Endothelial cell of umbilical vein (primary cell): ENCODE data around the gene ANKS1B. TPM values are rescaled to one million over a fixed set of nuclear protein-coding genes. Genes with fewer than 3 reads are reported as not detected.

Source experiments
- BruUV-seq: library from RNA; stranded (reverse); fragments of 400-500 nt; replicated peaks from 2 replicates; lab custom pipeline; 2021; lab: Mats Ljungman, UMichigan
- CTCF ChIA-PET: fragments of 300-600, 350-600 bp; sonication (Branson Sonifier 250); formaldehyde crosslinking; loops from one replicate; lab custom pipeline; 2021; ENCODE audit warnings: antibody characterized with exemption, inconsistent platforms; lab: Charles Lee
- POLR2A ChIA-PET: fragments of 300-600, 350-600 bp; sonication (Branson Sonifier 250); formaldehyde crosslinking; loops from one replicate; lab custom pipeline; 2021; ENCODE audit warnings: antibody characterized with exemption, inconsistent platforms; lab: Charles Lee
- DNase-seq: peaks from one replicate; pipeline ENCODE4 v3.0.0-alpha.2; 2011; ENCODE audit warnings: low read depth, low spot score
- FAIRE-seq: peaks from 2 replicates; lab custom pipeline; 2011; peaks lifted over from hg19 to GRCh38; lab: Jason Lieb, UNC
- H2AFZ ChIP-seq: 2 replicates; pipeline ENCODE4 v1.6.0; 2012; ENCODE audit warnings: low read depth, low read length, control low read depth, inconsistent platforms
- H3K27ac ChIP-seq: 2 replicates; pipeline ENCODE4 v1.5.1; 2011; ENCODE audit warnings: low read depth, mild to moderate bottlenecking, control low read depth, low read length, moderate library complexity; ENCODE audit not compliant: insufficient read depth
- H3K27me3 ChIP-seq, 2 experiments: 2 replicates each; pipeline versions ENCODE4 v1.6.0 to v1.6.1; 2011; ENCODE audit warnings: low read length in 2 of 2, mixed read lengths in 1 of 2; ENCODE audit not compliant: control insufficient read depth in 2 of 2, insufficient read depth in 2 of 2
- H3K36me3 ChIP-seq, 2 experiments: 2 replicates in 1 of 2; 3 replicates in 1 of 2; pipeline ENCODE4 v1.5.1; 2011; ENCODE audit warnings: low read length in 2 of 2, mild to moderate bottlenecking in 1 of 2, moderate library complexity in 1 of 2; ENCODE audit not compliant: control insufficient read depth in 2 of 2, insufficient read depth in 2 of 2; ENCODE audit errors: extremely low read depth in 1 of 2
- H3K4me1 ChIP-seq: 3 replicates; pipeline ENCODE4 v1.5.1; 2011; ENCODE audit warnings: mild to moderate bottlenecking, low read length; ENCODE audit not compliant: control insufficient read depth, insufficient read depth; ENCODE audit errors: extremely low read depth
- H3K4me2 ChIP-seq: 2 replicates; pipeline ENCODE4 v1.6.1; 2011; ENCODE audit warnings: low read length, control low read depth, mixed read lengths; ENCODE audit not compliant: insufficient read depth
- H3K4me3 ChIP-seq, 3 experiments: fragments of 200-600 bp in 1 of 3; sonication (generic), shearing (Covaris generic) in 1 of 3; replicated peaks in 1 of 3; 2 replicates each; pipeline ENCODE4 v1.5.1; 2011 to 2016; ENCODE audit warnings: control low read depth in 3 of 3, low read length in 3 of 3, mild to moderate bottlenecking in 2 of 3, inconsistent platforms in 1 of 3, low read depth in 1 of 3, moderate library complexity in 1 of 3; ENCODE audit not compliant: insufficient read depth in 1 of 3
- H3K79me2 ChIP-seq: 2 replicates; pipeline ENCODE4 v1.6.0; 2012; ENCODE audit warnings: low read length, inconsistent platforms; ENCODE audit not compliant: control insufficient read depth, insufficient read depth
- H3K9ac ChIP-seq: replicated peaks from 2 replicates; pipeline ENCODE3; 2011; ENCODE audit warnings: low read length, control low read depth; ENCODE audit not compliant: insufficient read depth; ENCODE audit errors: extremely low read depth
- H3K9me1 ChIP-seq: replicated peaks from 3 replicates; pipeline ENCODE4 v1.6.0; 2011; ENCODE audit warnings: mild to moderate bottlenecking, low read length; ENCODE audit not compliant: control insufficient read depth, insufficient read depth; ENCODE audit errors: extremely low read depth
- H3K9me3 ChIP-seq: replicated peaks from 2 replicates; pipeline ENCODE4 v1.5.1; 2012; ENCODE audit warnings: low read length, inconsistent platforms; ENCODE audit not compliant: control insufficient read depth, insufficient read depth
- H4K20me1 ChIP-seq: replicated peaks from 2 replicates; pipeline ENCODE3; 2011; ENCODE audit warnings: mild to moderate bottlenecking, low read length; ENCODE audit not compliant: control insufficient read depth, insufficient read depth; ENCODE audit errors: extremely low read depth
- CTCF ChIP-seq, 2 donors: IDR thresholded peaks; 1 replicate in 1 of 2; 2 replicates in 1 of 2; pipeline ENCODE4 v1.5.1; 2011; ENCODE audit warnings: low read length in 2 of 2, mild to moderate bottlenecking in 2 of 2, moderate library complexity in 2 of 2, control low read depth in 1 of 2, inconsistent platforms in 1 of 2, low read depth in 1 of 2; ENCODE audit not compliant: insufficient read depth in 1 of 2; ENCODE audit errors: extremely low read depth in 1 of 2
- EZH2 ChIP-seq: IDR thresholded peaks from 2 replicates; pipeline ENCODE4 v1.6.1; 2012; ENCODE audit warnings: borderline replicate concordance, low read depth, mild to moderate bottlenecking, moderate library complexity, low read length, inconsistent platforms; ENCODE audit not compliant: severe bottlenecking
- FOS ChIP-seq: IDR thresholded peaks from 2 replicates; pipeline ENCODE4 v1.6.1; 2011; ENCODE audit warnings: mild to moderate bottlenecking, low read length, moderate library complexity, borderline replicate concordance; ENCODE audit not compliant: insufficient read depth
- GATA2 ChIP-seq: IDR thresholded peaks from 2 replicates; pipeline ENCODE4 v1.7.0; 2011; ENCODE audit warnings: low read depth, mild to moderate bottlenecking, moderate library complexity, mixed read lengths, low read length; ENCODE audit not compliant: insufficient read length, insufficient read depth
- JUN ChIP-seq: IDR thresholded peaks from 2 replicates; pipeline ENCODE4 v1.6.1; 2011; ENCODE audit warnings: borderline replicate concordance, low read depth; ENCODE audit not compliant: insufficient read length, insufficient read depth
- MAX ChIP-seq: IDR thresholded peaks from 2 replicates; pipeline ENCODE4 v1.6.1; 2011; ENCODE audit not compliant: insufficient read depth, insufficient read length
- MYC ChIP-seq: IDR thresholded peaks from one replicate; pipeline ENCODE4 v1.6.1; 2011; ENCODE audit warnings: mild to moderate bottlenecking, low read depth, low read length
- POLR2A ChIP-seq: IDR thresholded peaks from 2 replicates; pipeline ENCODE4 v1.6.1; 2012; ENCODE audit warnings: low read depth, mild to moderate bottlenecking, control low read depth, low read length
- POLR2AphosphoS5 ChIP-seq: IDR thresholded peaks from 2 replicates; pipeline ENCODE4 v1.6.1; 2012; ENCODE audit warnings: low read depth, mild to moderate bottlenecking, control low read depth, low read length, moderate library complexity; ENCODE audit not compliant: insufficient read depth
- dilution Hi-C: fragments of 300-500 bp; cut with MboI; formaldehyde crosslinking; loops from one replicate; pipeline ENCODE4 v1.15.0; 2019; ENCODE audit warnings: low sequenced_read_pairs; ENCODE audit not compliant: extremely low pct_ligation_motif_present
- intact Hi-C: fragments of 100-400 bp; cut with micrococcal nuclease; formaldehyde crosslinking; loops from one replicate; pipeline ENCODE4 v1.10.0; 2022
- polyA plus RNA-seq, 4 experiments: library from polyadenylated mRNA; depleted of rRNA in 3 of 4; stranded (reverse) in 3 of 4; unstranded in 1 of 4; fragments of >200 nt; gene quantifications; 2 replicates each; pipeline versions ENCODE4 v1.2.1 to v1.2.3, GENCODE V29; 2011 to 2012; ENCODE audit warnings: missing spikeins in 1 of 4
- total RNA-seq: library from RNA; stranded (reverse); gene quantifications from 2 replicates; pipeline ENCODE4 v1.2.3, GENCODE V29; 2021

Gene ANKS1B
- total and polyA plus RNA-seq, 2 donors (not counting 3 experiments of a cell fraction or from before 2014, with no cell fraction given) = 0.15 to 0.38 TPM

- TF ChIP-seq EZH2 (no peak), MYC (no peak), MAX (no peak), JUN (no peak), POLR2A (no peak), FOS (no peak), POLR2AphosphoS5 (no peak), GATA2 (no peak), CTCF (IDR thresholded peaks at IDR 0.05; ENCODE audit: extremely low read depth in 1 of 2, insufficient read depth in 1 of 2, low read depth in 1 of 2, low read length in 2 of 2) (no peak)
- Histone ChIP-seq H3K4me3 (no peak overlapping the region), H3K4me2 (no peak overlapping the region), H3K27ac (no peak overlapping the region), H3K36me3 (no peaks in the 10 kb centered on the region), H2AFZ (no peak overlapping the region), H3K27me3 (no peaks in the 10 kb centered on the region), H3K9me3 (no peaks in the 10 kb centered on the region), H3K4me1 (no peaks in the 10 kb centered on the region), H3K9me1 (no peaks in the 10 kb centered on the region), H3K79me2 (no peaks in the 10 kb centered on the region), H3K9ac (no peak overlapping the region), H4K20me1 (no peaks in the 10 kb centered on the region)
- ChIA-PET CTCF (no interaction called here), POLR2A (no interaction called here)
- intact Hi-C loops (no loop called here), dilution Hi-C loops (no loop called here)
- no TSS peak for BruUV-seq
- no peak for FAIRE-seq
- DNase-seq = no peak
These were observed 1212.7 kb downstream of the ANKS1B start for GRCh38 chr12:98771811-98772752.
